HG03442 (cell line): ENCODE measurements around the gene MBLAC1.

Experiments used
- ATAC-seq: cut with Tn5 transposase; IDR thresholded peaks from one replicate; pipeline ENCODE4 v1.9.1; 2021; ENCODE audit warnings: mild to moderate bottlenecking, moderate library complexity; ENCODE audit not compliant: unreplicated experiment

The MBLAC1 gene

GRCh38 chr7:100095704-100096103 is 31.1 kb upstream of the MBLAC1 start:
- ATAC-seq = no peak

- no peak for ATAC-seq
Measured at GRCh38 chr7:100098913-100099312, 27.9 kb upstream of the MBLAC1 start.

DNA sequence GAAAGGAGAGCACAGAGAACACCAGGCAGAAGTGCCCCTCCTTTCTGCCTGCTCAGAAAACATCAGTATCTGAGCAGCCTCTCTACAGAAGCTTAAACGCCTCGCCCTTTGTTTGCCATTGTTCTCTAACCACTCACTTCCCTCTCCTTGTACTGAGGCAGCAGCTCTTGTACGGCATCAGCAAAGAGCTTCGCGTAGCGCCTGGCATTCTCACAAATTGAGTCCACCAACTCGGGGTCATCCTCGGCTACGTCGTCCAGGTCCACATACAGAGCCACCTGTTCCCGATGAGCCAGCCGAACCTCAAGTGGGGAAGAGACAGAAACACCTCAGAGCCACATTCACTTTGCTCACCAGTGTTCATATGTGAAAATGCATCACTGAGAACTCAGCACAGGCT is 27.3 kb upstream of the MBLAC1 start:
- ATAC-seq = no peak

DNA sequence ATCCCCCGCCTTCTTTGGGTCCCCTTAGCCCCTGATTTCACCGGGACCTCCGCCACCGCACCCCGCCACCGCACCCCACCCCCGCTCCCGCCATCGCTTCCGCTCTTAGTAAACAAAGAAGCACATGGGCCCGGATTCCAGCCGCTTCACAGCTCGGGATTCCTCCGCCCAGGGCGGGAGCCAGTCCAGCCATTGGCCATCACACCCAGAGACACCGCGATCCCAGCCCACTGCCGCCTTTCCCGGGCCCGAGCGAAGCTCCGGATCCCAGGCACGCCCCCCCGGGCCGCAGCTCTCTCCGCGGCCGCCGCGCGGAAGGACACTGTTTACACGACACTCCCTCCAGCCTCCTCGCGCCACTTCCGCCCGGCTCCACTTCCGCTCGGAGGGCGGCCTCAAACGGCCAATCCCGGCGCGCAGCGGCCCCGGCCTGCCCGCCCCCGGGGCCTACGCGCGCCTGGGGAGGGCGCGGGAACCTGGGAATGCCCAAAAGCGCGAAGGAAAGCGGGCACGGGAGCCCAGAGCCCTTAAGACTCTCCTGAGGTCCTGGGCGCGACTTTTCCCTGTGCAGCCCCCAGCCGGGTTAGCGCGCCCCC is 26.2 kb upstream of the MBLAC1 start:
- ATAC-seq = peak; percentile 61

DNA sequence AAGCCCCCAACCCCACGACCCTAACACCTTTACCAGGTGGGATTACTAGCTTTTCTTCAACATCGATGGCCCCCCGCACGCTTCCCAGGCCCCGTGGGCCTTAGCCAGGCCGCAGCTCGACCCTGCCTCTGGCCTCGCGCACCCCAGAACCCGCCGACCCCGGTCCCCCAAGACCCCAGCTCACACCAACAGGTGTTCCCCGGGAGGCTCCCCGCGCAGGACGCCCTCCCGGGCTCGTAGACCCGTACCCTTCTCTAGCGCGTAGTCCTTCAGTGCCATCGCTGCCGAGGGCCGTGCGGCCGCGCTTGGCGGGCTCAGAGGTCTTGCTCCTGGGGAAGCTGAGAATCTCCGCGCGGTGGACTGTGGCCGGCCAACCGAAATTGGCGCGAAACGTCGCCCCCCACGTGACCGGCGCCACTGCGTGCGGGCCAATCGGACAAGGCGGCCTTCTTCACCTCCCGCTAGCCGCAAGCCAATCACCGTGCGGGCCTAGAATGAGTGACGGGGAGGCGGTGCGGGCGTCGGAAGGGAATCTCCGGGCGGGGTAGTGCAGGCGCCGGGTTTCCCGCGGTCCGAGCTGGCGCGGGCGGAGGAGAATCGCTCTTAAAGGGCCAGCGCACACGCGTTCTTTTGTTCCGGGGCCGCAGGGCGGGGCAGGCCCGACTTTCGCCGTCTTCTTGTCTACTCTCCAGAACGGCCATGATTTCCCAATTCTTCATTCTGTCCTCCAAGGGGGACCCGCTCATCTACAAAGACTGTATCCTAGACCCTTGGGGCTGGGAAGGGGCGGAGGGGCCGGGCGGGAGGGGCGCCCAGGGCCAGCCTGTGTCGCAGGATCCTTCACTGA is 25.5 kb upstream of the MBLAC1 start, which contains the start of the genes AP4M1 and MCM7:
AP4M1 (plus strand) TSS at position 628 of the 847 bp plus-strand sequence; CDS start at position 700, 72 bp downstream.
MCM7 (minus strand) TSS at position 382 of the 847 bp plus-strand sequence; CDS start at position 279, 103 bp downstream.
- peak; percentile 78 for ATAC-seq

- no peak for ATAC-seq
Measured at GRCh38 chr7:100102950-100103840, 23.6 kb upstream of the MBLAC1 start.

DNA sequence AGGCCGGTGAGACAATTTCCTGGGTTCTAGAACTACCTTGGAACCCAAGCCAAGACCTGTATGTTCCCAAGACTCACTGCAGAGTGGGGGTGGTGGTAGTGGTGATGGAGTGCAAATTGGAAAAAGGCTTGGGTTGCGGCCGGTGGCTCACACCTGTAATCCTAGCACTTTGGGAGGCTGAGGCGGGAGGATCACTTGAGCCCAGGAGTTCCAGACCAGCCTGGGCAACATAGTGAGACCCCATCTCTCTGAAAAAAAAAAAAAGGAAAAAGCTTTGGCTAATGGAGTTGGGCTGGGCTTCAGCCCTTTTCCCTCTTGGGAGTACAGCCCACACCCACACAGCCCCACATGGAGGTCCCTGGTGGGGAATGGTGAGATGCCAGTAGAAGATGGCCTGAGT is 21.2 kb upstream of the MBLAC1 start:
- no peak for ATAC-seq

DNA sequence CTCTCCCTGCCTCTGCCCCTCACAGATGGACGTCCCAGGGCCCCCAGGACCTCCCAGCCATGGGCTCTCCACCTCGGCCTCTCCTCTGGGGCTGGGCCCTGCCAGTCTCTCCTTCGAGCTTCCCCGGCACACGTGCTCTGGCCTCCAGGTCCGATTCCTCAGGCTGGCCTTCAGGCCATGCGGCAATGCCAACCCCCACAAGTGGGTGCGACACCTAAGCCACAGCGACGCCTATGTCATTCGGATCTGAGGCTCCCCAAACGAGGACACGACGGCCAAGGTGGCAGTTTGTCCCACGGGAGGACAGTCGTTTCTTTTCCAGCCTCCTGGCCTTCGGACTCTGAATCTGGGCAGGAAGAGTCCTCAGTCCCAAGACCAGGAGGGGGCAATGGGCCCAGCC is 20.1 kb upstream of the MBLAC1 start:
- ATAC-seq = no peak

DNA sequence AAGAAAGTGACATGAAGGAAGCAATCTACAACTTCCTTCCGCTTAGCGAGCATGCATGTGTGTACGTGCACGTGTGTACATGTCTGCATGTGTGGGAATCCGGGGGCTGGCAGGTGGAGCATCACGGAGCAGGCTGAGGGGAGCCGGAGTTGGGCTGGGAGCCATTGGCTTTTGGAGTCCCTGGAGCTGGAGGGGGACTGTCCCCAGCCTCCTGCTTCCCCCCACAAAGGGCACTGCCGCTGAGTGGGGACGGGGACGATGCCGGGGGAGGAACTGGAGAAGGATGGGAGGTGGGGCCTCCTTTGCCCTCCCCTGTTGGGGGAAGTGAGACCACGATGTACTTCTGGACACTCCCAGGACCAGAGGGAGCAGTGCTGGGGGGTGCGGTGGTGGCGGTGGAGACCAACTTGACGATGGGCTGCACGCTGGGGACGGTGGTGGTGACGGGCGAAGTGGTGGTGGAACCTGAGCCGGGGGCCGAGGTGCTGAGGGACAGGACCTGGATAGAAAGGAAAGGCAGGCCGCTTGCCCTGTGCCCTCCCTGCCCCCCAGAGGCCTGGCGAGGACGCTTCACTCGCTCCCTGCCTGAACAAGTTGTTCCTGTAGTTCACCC is 19.5 kb upstream of the MBLAC1 start:
- no peak for ATAC-seq

GRCh38 chr7:100107890-100108289 is 18.9 kb upstream of the MBLAC1 start:
- no peak for ATAC-seq

DNA sequence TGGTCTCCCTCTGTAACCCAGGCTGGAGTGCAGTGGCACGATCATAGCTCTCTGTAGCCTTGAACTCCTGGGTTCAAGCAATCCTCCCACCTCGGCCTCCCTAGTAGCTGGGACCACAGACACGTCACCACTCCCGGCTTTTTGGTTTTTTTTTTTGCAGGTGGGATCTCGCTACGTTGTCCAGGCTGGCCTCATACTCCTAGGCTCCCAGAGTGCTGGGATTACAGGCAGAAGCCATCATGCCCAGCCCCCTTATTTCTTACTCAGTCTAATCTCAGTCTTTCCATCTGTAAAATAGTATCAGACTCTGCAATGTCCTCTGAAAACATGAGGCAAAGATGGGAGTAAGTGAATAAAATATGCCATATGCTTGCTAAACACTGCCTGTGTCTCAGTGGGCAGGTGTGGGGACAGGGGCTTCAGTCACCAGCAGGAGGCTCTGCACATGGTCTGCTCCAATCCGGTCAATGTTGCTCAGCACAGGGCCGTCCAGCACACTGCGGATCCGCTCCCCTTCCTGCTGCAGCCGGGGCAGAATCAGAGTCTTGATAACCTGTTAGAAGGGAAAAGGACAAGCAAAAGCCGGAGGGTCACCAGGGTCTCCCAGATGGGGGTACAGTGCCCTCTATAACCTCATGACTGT is 17.1 kb upstream of the MBLAC1 start:
- no peak for ATAC-seq

DNA sequence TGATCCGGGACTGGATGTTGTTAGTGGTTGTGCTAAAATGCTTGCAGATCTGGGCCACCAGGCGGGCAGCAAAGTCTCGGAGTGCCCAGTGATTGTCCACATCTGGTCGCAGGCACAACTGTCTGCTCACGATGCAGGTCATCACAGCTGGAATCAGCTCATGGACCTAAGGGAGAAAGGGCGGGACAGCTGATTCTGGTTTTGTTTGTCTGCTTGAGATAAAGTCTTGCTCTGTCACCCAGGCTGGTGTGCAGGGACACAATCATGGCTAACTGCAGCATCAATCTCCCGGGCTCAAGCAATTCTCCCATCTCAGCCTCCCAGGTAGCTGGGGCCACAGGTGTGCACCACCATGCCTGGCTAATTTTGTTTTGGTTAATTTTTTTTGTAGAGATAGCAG is 15.6 kb upstream of the MBLAC1 start:
- no peak for ATAC-seq

GRCh38 chr7:100111914-100112313 is 14.9 kb upstream of the MBLAC1 start:
- no peak for ATAC-seq

GRCh38 chr7:100115026-100115425 is 11.7 kb upstream of the MBLAC1 start:
- no peak for ATAC-seq

DNA sequence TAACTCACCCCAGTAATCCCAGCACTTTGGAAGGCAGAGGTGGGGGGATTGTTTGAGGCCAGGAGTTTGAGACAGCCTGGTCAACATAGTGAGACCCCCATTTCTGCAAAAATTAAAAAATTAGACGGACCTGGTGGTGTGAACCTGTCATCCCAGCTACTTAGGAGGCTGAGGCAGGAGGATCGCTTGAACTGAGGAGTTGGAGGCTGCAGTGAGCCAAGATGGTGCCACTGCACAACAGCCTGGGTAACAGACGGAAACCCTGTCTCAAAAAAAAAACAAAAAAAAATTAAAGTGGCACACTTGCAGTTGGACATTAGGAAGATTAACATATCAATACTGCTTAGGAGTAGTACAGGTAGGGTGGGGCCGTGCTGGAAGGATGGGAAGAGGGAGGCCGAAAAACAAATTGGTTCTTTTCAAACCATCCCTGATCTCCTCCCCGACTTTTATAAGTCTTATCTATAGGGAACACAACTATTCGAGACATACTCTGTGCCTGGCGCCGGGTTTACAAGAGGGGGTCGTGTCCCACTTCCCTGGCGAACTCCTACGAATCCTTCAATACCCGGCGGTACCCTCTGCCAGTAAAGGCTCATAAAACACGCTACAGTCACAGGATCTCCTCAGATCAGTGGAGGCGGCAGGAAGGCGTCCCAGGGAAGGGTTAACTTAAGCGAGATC is 8.2 kb upstream of the MBLAC1 start:
- ATAC-seq = no peak

GRCh38 chr7:100119072-100119969 is 7.4 kb upstream of the MBLAC1 start, which contains the start of the genes CNPY4 and TAF6:
Gene CNPY4 (plus strand): TSS chr7:100119634. CDS start chr7:100119745, 111 bp downstream.
Gene TAF6 (minus strand): TSS chr7:100119358. CDS start chr7:100114209, 5,149 bp downstream.
- ATAC-seq = peak; percentile 68

DNA sequence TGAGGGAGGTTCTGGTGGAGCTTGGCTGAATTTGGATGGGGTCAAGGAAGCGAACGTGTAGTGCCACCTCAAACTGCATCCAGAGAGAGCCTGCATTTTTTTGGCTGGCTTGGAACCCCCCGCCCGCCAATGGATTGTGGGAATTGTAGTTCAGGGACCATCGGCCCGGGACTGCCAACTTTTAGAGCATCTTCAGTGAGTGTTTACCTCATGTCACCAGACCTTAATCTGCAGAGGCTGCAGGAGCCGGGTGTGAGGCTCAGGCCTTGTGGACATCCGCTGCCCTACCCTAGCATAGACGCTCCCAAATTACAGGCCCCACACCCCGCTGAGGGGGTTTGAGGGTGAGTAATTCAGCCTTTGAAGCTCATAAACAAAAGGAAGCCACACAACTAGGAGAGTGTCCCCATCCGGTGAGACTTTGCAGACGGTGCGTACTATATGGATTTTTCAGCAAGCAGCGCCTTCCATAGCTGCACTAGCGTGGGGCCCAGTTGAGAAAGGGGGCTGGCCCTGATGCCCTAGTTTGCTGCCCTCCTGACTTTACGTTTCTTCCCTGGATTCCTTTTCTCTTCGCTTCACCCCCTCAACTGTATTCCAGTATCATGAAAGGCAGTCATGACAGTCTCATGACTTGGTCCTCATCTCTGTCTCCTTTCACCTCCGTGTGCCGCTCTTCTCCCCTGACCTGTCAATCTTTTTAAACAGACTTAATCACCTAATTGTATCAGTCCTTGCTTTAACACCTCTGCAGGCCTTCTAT is 6.6 kb upstream of the MBLAC1 start:
- peak; percentile 22 for ATAC-seq

DNA sequence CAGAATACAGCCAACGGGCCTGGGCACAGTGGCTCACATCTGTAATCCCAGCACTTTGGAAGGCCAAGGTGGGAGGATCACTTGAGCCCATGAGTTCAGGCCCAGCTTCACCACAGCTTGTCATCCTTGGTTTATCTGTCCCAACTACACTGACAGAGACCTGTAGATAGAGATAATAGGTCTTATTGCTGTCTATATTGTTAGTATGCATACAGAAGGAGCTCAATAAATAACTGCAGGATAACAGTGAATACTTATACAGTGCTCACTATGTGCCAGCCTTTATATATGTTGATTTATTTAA is 6.1 kb upstream of the MBLAC1 start:
- ATAC-seq = no peak
